DMS114 treated with DMSO at 0.1 percent for 48 hours (cell line): Measurements from ENCODE around the gene PIK3R1.

Experiments used
- DNase-seq: peaks from one replicate; lab custom pipeline; 2025; ENCODE audit not compliant: unreplicated experiment; lab: John Stamatoyannopoulos, UW

PIK3R1 gene

GRCh38 chr5:68319706-68320412, 104.3 kb downstream of the PIK3R1 start:
- no peak for DNase-seq

- no peak for DNase-seq
Observed at GRCh38 chr5:68320413-68320986, 104.9 kb downstream of the PIK3R1 start.

GRCh38 chr5:68325065-68325580, 109.6 kb downstream of the PIK3R1 start:
- DNase-seq: no peak

GRCh38 chr5:68329554-68330255, 114.1 kb downstream of the PIK3R1 start:
- DNase-seq: no peak

GRCh38 chr5:68330574-68330973, 115.0 kb downstream of the PIK3R1 start:
- DNase-seq: no peak

GRCh38 chr5:68331192-68332079, 115.9 kb downstream of the PIK3R1 start:
- DNase-seq: no peak

- no peak for DNase-seq
Observed at GRCh38 chr5:68332080-68332451, 116.5 kb downstream of the PIK3R1 start.

GRCh38 chr5:68332556-68332955, 117.0 kb downstream of the PIK3R1 start:
- no peak for DNase-seq

- no peak for DNase-seq
Observed at GRCh38 chr5:68333649-68334552, 118.3 kb downstream of the PIK3R1 start.

GRCh38 chr5:68334553-68334886, 119.0 kb downstream of the PIK3R1 start:
- no peak for DNase-seq

GRCh38 chr5:68335075-68335474, 119.5 kb downstream of the PIK3R1 start:
- no peak for DNase-seq

GRCh38 chr5:68336200-68336599, 120.6 kb downstream of the PIK3R1 start:
- DNase-seq: no peak

GRCh38 chr5:68337235-68337634, 121.7 kb downstream of the PIK3R1 start:
- DNase-seq: no peak

- DNase-seq: no peak
Observed at GRCh38 chr5:68339921-68340321, 124.4 kb downstream of the PIK3R1 start.

- DNase-seq: no peak
Observed at GRCh38 chr5:68341006-68341405, 125.5 kb downstream of the PIK3R1 start.

GRCh38 chr5:68342693-68343092, 127.1 kb downstream of the PIK3R1 start:
- no peak for DNase-seq

- no peak for DNase-seq
Observed at GRCh38 chr5:68343421-68343826, 127.9 kb downstream of the PIK3R1 start.

GRCh38 chr5:68344447-68345111, 129.0 kb downstream of the PIK3R1 start:
- no peak for DNase-seq

GRCh38 chr5:68345171-68345570, 129.6 kb downstream of the PIK3R1 start:
- DNase-seq: no peak

- DNase-seq: no peak
Observed at GRCh38 chr5:68345582-68345981, 130.0 kb downstream of the PIK3R1 start.
